Immature natural killer cell (primary cell): ENCODE data around the gene MEGF6. TPM values are rescaled to one million over a fixed set of nuclear protein-coding genes. Genes with fewer than 3 reads are reported as not detected.
A peak's percentile ranks its signal among the peaks of the same experiment; 100 is the strongest.

Experiments used
- DNase-seq, 3 donors: peaks; one replicate each; pipeline ENCODE4 v3.0.0; 2022; ENCODE audit warnings: mixed read lengths in 1 of 3
- H3K27ac Mint-ChIP-seq, 6 donors: one replicate each; pipeline ENCODE4 v1.8.0; 2020; ENCODE audit warnings: mixed read lengths in 6 of 6, mild to moderate bottlenecking in 5 of 6, inconsistent platforms in 4 of 6, moderate library complexity in 3 of 6
- H3K27me3 Mint-ChIP-seq, 3 donors: one replicate each; pipeline ENCODE4 v1.8.0; 2020 to 2021; ENCODE audit warnings: low read depth in 3 of 3, mild to moderate bottlenecking in 3 of 3, mixed read lengths in 3 of 3, moderate library complexity in 3 of 3, inconsistent platforms in 1 of 3
- H3K36me3 Mint-ChIP-seq, 3 donors: one replicate each; pipeline ENCODE4 v1.8.0; 2020; ENCODE audit warnings: mixed read lengths in 3 of 3, inconsistent platforms in 2 of 3, mild to moderate bottlenecking in 2 of 3
- H3K4me1 Mint-ChIP-seq, 2 donors: one replicate each; pipeline ENCODE4 v1.8.0; 2020; ENCODE audit warnings: inconsistent platforms in 2 of 2, mild to moderate bottlenecking in 2 of 2, mixed read lengths in 2 of 2, moderate library complexity in 1 of 2
- H3K4me3 Mint-ChIP-seq, 5 donors: one replicate each; pipeline ENCODE4 v1.8.0; 2020; ENCODE audit warnings: mild to moderate bottlenecking in 5 of 5, mixed read lengths in 5 of 5, inconsistent platforms in 3 of 5, moderate library complexity in 3 of 5
- H3K9me3 Mint-ChIP-seq, 6 donors: one replicate each; pipeline ENCODE4 v1.8.0; 2020; ENCODE audit warnings: mild to moderate bottlenecking in 6 of 6, mixed read lengths in 6 of 6, inconsistent platforms in 4 of 6, moderate library complexity in 3 of 6
- polyA plus RNA-seq, 3 donors: library from polyadenylated mRNA; unstranded; fragments of 300-500 nt; fragmentation: Illumina TruSeq; gene quantifications; one replicate each; pipeline ENCODE4 v1.2.3, GENCODE V29; 2021

The MEGF6 gene, protein sequence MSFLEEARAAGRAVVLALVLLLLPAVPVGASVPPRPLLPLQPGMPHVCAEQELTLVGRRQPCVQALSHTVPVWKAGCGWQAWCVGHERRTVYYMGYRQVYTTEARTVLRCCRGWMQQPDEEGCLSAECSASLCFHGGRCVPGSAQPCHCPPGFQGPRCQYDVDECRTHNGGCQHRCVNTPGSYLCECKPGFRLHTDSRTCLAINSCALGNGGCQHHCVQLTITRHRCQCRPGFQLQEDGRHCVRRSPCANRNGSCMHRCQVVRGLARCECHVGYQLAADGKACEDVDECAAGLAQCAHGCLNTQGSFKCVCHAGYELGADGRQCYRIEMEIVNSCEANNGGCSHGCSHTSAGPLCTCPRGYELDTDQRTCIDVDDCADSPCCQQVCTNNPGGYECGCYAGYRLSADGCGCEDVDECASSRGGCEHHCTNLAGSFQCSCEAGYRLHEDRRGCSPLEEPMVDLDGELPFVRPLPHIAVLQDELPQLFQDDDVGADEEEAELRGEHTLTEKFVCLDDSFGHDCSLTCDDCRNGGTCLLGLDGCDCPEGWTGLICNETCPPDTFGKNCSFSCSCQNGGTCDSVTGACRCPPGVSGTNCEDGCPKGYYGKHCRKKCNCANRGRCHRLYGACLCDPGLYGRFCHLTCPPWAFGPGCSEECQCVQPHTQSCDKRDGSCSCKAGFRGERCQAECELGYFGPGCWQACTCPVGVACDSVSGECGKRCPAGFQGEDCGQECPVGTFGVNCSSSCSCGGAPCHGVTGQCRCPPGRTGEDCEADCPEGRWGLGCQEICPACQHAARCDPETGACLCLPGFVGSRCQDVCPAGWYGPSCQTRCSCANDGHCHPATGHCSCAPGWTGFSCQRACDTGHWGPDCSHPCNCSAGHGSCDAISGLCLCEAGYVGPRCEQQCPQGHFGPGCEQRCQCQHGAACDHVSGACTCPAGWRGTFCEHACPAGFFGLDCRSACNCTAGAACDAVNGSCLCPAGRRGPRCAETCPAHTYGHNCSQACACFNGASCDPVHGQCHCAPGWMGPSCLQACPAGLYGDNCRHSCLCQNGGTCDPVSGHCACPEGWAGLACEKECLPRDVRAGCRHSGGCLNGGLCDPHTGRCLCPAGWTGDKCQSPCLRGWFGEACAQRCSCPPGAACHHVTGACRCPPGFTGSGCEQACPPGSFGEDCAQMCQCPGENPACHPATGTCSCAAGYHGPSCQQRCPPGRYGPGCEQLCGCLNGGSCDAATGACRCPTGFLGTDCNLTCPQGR (N-terminal part only)
- polyA plus RNA-seq: under 1 TPM in 1 of 3 donors, not detected in 2; 0.08 TPM

DNA sequence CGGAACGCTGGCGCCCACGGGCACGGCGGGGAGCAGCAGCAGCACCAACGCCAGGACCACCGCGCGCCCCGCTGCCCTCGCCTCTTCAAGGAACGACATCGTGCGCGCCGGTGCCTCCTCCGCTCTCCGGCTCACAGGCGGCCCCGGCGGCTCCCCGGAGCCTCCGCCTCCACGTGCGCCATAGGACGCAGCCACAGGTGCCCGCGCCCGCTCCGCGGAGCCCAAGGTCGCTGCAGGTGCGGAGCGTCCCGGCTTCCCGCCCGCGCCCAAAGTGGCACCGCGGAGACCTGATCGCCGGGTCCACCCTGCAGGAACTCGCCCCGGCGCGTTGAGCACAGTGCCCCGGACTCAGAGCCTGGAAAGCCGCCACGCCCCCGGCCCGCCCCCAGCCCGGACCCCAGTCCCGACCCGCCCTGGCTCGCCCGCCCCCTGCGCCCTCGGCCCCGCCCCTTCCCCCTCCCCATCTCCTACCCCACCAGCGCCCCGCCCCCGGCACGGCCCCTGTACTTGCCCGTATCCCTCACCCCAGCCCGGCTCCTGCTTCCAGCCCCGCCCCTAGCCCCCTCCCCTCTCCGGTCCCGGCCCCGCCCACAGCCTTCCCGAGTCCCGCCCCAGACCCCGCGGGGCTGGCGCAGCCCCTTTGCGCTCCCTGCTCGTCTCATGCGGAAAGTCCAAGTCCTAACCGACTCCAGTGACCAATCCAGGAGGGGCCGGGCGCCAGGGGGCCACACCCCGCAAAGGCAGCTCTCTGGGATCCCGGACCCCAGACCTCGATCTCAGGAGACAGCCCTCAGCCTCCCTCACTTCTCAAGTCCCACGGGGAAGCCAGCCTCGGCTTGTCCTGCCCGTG is at the start of gene MEGF6:
MEGF6 (minus strand) TSS at position 339 of the 850 bp plus-strand sequence; CDS start at position 99, 240 bp downstream.
- H3K4me3 Mint-ChIP-seq: peak within 1 kb of the TSS; percentile 57 to 82 (median 60)
- no peak within 1 kb of the TSS for H3K27ac Mint-ChIP-seq
- H3K4me1 Mint-ChIP-seq: peaks cover 6 to 7% of the 10 kb centered on the region in 2 donors
- DNase-seq: peak in 1 of 3 donors; percentile 23
- H3K9me3 Mint-ChIP-seq: no peaks in the 10 kb centered on the region
- H3K36me3 Mint-ChIP-seq: no peaks in the 10 kb centered on the region
- peaks cover 3 to 8% (median 4%) of the 10 kb centered on the region in 3 donors for H3K27me3 Mint-ChIP-seq

DNA sequence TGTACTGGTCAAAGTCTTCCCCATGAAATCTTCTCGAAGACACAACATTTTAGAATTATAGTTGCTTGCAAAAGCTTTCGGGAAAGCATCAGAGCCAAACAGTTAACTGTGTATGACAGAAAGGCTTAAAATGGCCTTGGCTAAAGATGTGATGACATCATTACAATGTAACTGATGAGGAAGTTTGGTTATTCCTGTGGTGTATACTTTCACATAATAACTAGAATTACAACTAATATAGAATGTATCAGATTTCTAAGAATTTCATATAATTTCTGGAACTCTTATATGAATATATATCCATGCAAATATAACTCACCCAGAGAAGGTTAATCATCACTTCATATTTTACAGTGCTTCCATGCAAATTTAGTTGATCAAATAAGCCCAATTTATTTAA is 49.4 kb upstream of the MEGF6 start:
- H3K4me1 Mint-ChIP-seq: no peaks in the 10 kb centered on the region
- H3K9me3 Mint-ChIP-seq: no peaks in the 10 kb centered on the region
- H3K27me3 Mint-ChIP-seq: peaks cover 6 to 11% (median 7%) of the 10 kb centered on the region in 3 donors
- no peaks in the 10 kb centered on the region for H3K36me3 Mint-ChIP-seq
- H3K4me3 Mint-ChIP-seq: no peak overlapping the region
- no peak for DNase-seq
- H3K27ac Mint-ChIP-seq: no peak overlapping the region

DNA sequence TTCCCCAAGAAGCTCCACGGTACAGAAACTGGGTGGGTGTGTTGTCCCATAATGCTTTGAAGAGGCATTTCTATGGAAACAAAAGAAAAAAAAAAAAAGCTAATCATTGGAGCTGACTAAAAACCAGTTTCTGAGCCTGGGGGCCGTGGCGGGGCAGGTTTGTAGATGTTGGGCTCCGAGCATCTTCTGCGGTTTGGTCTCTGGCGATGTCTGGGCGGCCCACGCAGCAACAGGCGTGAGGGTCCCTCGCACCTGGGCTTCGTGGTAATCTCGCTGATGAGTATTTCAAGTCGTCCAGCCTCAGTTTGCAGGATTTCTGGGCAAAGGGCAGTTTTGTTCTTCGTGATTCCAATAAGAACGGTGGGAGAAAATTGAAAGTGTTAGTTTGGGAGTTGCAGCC is 47.8 kb upstream of the MEGF6 start:
- H3K4me3 Mint-ChIP-seq: no peak overlapping the region
- H3K36me3 Mint-ChIP-seq: no peaks in the 10 kb centered on the region
- H3K9me3 Mint-ChIP-seq: no peaks in the 10 kb centered on the region
- DNase-seq: no peak
- no peaks in the 10 kb centered on the region for H3K4me1 Mint-ChIP-seq
- peaks cover 6 to 12% (median 11%) of the 10 kb centered on the region in 3 donors for H3K27me3 Mint-ChIP-seq
- no peak overlapping the region for H3K27ac Mint-ChIP-seq

DNA sequence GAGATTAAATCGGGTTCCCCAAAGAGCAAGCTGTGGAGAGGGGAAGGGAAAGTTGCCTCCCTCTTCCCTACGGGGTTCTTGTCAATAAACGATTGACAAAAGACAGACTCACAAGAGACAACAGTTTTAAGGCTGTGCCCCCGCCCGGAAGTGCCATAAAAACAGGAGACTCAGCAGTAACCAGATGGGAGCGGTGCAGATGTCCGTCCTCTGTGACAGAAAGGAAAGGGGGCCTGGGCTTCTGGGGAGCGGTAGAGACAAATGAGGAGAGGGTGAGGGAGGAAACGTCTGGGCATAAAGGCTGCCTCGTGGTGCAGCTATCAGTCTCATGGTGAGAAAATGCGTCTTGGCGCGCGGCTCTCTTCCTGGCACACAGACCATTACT is 46.9 kb upstream of the MEGF6 start:
- Mint-ChIP-seq H3K27me3 (peaks cover 12 to 17% (median 16%) of the 10 kb centered on the region in 3 donors), H3K27ac (no peak overlapping the region), H3K4me3 (no peak overlapping the region), H3K4me1 (peaks cover 0 to 1% of the 10 kb centered on the region in 2 donors), H3K36me3 (no peaks in the 10 kb centered on the region), H3K9me3 (no peaks in the 10 kb centered on the region)
- no peak for DNase-seq

DNA sequence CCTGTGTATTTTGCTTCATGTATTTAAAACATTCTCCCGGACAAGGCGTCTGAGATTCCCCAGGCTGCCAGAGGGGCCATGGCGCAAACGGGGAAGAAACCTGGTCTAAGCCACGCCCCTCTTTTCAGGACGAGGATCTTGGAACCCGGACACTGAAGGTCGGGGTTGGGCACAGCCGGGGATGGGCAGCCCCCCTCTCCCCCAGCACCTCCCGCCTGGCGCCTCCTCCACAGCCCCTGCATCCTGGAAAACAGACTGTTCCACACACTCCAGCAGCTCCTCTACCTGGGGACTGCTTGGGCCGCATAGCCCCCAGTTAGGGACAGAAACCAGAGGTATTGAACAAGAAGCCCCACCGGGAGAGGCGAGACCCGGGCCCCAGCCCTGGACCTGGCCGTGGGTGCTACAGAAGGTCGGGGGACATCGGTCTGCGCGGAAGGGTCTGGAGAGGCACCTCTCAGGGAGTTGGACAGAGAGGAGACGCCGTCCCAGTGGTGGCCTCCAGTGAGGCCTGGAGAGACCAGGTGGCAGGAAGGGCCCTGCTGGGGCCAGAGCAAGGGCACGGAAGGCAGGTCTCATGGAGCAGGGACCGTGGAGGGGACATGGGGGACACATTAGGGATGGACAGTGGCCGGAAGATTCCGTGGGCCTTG is 46.4 kb upstream of the MEGF6 start:
- Mint-ChIP-seq H3K27me3 (peaks cover 11 to 20% (median 17%) of the 10 kb centered on the region in 3 donors), H3K27ac (no peak overlapping the region), H3K36me3 (no peaks in the 10 kb centered on the region), H3K4me1 (peaks cover 0 to 1% of the 10 kb centered on the region in 2 donors), H3K4me3 (no peak overlapping the region), H3K9me3 (no peaks in the 10 kb centered on the region)
- no peak for DNase-seq

DNA sequence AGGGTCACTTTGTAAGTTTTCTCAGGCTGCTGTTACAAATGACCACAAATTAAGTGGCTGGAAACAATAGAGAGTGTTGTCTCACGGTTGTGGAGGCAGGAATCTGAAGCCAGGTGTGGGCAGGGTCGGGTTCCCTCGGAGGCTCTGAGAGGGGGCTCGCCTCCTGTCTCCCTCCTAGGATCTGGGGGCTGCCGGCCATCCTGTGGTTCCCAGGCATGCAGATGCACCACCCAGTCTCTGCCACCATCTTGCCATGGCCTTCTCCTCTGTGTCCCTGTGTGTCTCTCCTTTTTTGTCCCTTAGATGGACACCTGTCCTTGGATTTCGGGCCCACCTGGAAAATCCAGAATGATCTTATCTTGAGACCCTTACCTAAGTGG is 45.8 kb upstream of the MEGF6 start:
- no peak overlapping the region for H3K27ac Mint-ChIP-seq
- H3K27me3 Mint-ChIP-seq: peaks cover 11 to 20% (median 17%) of the 10 kb centered on the region in 3 donors
- no peak overlapping the region for H3K4me3 Mint-ChIP-seq
- no peaks in the 10 kb centered on the region for H3K9me3 Mint-ChIP-seq
- no peaks in the 10 kb centered on the region for H3K36me3 Mint-ChIP-seq
- no peak for DNase-seq
- peaks cover 0 to 1% of the 10 kb centered on the region in 2 donors for H3K4me1 Mint-ChIP-seq

DNA sequence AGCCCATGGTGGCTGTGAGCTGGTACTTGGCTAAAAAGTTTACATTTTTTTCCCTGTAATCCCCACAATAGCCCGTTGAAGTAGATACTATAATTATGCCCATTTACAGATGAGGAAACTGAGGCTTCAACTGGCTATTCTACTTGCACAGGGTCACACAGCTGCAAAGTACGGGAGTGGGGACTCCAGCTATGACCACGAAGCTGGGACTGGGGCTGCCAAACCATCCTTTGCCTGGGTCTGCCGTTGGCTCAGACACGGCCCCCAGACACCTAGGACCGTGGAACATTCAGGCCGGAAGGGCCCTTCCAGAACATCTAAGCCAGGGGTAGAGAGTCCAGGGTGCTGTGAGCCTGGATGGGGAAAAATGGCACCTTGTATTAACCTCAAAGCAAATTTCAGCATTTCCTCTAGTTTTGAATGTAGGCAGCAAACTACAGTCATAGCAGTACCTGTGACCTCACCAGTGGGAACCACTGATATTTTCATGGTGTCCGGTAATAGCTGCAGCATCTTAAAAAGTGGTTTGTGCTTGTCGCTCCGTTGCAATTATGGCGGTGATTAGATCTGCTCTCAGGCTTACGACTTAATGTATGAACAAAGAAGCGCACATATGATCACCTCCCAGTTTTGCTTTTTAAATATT is 45.3 kb upstream of the MEGF6 start:
- H3K36me3 Mint-ChIP-seq: no peaks in the 10 kb centered on the region
- no peak overlapping the region for H3K27ac Mint-ChIP-seq
- peaks cover 0 to 1% of the 10 kb centered on the region in 2 donors for H3K4me1 Mint-ChIP-seq
- H3K27me3 Mint-ChIP-seq: peaks cover 11 to 20% (median 17%) of the 10 kb centered on the region in 3 donors
- H3K4me3 Mint-ChIP-seq: no peak overlapping the region
- H3K9me3 Mint-ChIP-seq: no peaks in the 10 kb centered on the region
- DNase-seq: no peak

DNA sequence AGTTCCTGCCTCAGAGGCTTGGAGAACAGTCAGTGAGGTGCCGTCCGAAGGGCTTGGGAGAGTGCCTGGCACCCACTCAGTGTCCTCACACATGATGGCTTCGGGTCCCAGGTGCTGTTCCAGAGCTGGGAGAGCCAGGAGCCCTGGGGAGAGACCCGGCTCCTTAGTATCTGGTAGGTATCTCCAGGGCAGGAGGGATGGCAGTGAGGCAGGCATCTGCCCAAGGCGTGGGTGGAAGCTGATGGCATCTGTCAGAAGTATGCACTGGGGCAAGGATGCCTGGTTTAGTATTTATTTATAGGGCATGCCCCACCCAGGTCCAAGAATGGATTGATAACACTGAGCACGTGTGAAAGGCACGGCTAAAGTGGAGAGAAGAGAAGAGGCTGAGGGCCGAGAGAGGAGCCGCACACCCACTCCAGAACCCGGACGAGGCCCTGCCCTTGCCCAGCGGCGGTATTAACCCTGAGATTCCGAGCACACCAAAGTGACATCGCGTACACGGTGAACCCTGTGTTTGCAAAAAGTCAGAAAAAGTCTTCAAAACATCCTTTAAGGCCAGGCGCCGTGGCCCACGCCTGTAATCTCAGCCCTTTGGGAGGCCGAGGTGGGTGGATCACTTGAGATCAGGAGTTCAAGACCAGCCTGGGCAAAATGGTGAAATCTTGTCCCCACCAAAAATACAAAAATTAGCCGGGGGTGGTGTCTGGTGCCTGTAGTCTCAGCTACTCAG is 43.4 kb upstream of the MEGF6 start:
- DNase-seq: no peak
- H3K27ac Mint-ChIP-seq: no peak overlapping the region

DNA sequence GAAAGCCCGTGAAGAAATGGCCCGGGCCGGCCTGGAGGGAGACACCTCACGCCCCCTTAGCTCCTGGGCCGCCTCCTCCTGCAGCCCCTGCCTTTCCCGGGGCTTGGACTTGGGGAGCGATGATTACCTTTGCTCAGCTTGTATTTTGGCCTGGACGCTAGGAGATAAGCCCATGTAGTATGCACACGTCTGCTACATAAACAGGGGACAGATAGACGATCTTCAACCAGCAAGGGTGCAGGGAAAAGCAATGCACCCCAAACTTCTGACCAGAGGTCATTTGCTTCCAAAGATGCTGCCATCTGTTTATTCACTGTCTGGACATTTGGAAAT is 41.9 kb upstream of the MEGF6 start:
- H3K27ac Mint-ChIP-seq: no peak overlapping the region
- H3K27me3 Mint-ChIP-seq: peaks cover 14 to 24% (median 20%) of the 10 kb centered on the region in 3 donors
- DNase-seq: no peak

More for the DNA sequence above, 43.4 kb upstream of the MEGF6 start:
- Mint-ChIP-seq H3K4me1 (peaks cover 9 to 10% of the 10 kb centered on the region in 2 donors), H3K27me3 (peaks cover 16 to 27% (median 24%) of the 10 kb centered on the region in 3 donors), H3K4me3 (no peak overlapping the region), H3K36me3 (no peaks in the 10 kb centered on the region), H3K9me3 (no peaks in the 10 kb centered on the region)

DNA sequence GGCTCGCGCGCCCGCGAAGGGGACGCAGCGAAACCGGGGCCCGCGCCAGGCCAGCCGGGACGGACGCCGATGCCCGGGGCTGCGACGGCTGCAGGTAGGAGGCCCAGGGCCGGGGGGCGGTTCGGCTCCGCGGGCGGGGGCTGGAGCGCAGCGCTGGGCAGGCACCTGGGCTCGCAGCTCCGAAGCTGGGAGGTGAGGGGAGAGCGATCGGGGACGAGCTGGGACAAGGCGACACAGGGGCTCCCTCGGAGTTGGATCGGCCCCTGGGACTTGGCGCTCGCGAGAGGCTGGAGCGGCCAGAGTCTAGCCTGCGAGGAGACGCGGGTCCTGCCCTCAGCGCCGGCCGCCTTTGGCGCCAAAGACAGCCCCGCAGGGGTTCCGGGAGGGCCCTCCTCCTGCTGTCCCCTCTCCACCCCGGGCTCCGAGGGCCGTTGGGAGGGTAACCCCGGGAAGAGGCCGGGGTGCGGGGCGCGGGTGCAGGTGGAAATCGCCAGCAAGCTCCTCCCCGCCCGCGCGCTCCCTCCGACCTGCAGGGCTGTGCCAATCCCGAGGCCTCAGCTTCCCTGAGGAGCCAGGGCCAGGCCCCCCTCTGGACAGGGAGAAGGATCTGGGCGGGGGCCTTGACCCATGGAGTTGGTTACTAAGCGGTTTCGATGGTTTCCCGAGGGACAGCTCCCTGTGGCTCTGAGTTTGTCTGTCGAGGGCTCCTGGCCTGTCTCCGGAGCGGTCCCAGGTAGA is 41.4 kb upstream of the MEGF6 start:
- no peak for DNase-seq
- no peak overlapping the region for H3K4me3 Mint-ChIP-seq
- no peak overlapping the region for H3K27ac Mint-ChIP-seq
- peaks cover 14 to 21% (median 18%) of the 10 kb centered on the region in 3 donors for H3K27me3 Mint-ChIP-seq
- H3K4me1 Mint-ChIP-seq: peaks cover 21 to 27% of the 10 kb centered on the region in 2 donors
- no peaks in the 10 kb centered on the region for H3K36me3 Mint-ChIP-seq
- H3K9me3 Mint-ChIP-seq: no peaks in the 10 kb centered on the region

More for the DNA sequence above, 41.9 kb upstream of the MEGF6 start:
- Mint-ChIP-seq H3K4me1 (peaks cover 19 to 21% of the 10 kb centered on the region in 2 donors), H3K9me3 (no peaks in the 10 kb centered on the region), H3K36me3 (no peaks in the 10 kb centered on the region), H3K4me3 (peak overlapping the region in 2 of 5 donors; percentile 47 to 52)

DNA sequence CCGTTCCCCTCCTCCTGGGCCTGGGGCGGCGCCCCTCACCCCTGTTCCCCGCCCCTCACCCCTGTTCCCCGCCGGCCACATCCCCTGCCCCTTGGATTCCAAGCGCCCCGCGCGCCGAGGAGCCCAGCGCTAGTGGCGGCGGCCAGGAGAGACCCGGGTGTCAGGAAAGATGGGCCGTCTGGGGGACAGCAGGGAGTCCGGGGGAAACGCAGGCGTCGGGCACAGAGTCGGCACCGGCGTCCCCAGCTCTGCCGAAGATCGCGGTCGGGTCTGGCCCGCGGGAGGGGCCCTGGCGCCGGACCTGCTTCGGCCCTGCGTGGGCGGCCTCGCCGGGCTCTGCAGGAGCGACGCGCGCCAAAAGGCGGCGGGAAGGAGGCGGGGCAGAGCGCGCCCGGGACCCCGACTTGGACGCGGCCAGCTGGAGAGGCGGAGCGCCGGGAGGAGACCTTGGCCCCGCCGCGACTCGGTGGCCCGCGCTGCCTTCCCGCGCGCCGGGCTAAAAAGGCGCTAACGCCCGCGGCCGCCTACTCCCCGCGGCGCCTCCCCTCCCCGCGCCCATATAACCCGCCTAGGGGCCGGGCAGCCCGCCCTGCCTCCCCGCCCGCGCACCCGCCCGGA is 40.7 kb upstream of the MEGF6 start, which contains the start of gene TP73:
TP73 (plus strand) TSS at position 587 of the 618 bp plus-strand sequence. CDS start 29,850 bp downstream, outside the sequence.
- DNase-seq: no peak

More for the DNA sequence above, 40.7 kb upstream of the MEGF6 start, which contains the start of gene TP73:
- H3K9me3 Mint-ChIP-seq: no peaks in the 10 kb centered on the region
- peaks cover 21 to 34% of the 10 kb centered on the region in 2 donors for H3K4me1 Mint-ChIP-seq
- peak within 1 kb of the TSS in 3 of 5 donors; percentile 33 to 52 (median 47) for H3K4me3 Mint-ChIP-seq
- peaks cover 0 to 1% (median 0%) of the 10 kb centered on the region in 3 donors for H3K36me3 Mint-ChIP-seq
- H3K27me3 Mint-ChIP-seq: peaks cover 14 to 18% (median 17%) of the 10 kb centered on the region in 3 donors
- H3K27ac Mint-ChIP-seq: no peak within 1 kb of the TSS
